Heart left ventricle (tissue), 16 donors: ENCODE measurements around the gene PLB1. TPM values are rescaled to one million over a fixed set of nuclear protein-coding genes. Genes with fewer than 3 reads are reported as not detected.

Source experiments
- ATAC-seq, 4 donors: fragments of 200-7000 bp; cut with Tn5 transposase; one replicate each; pipeline ENCODE4 v1.9.1; 2020 to 2022; ENCODE audit warnings: moderate library complexity in 4 of 4, mild to moderate bottlenecking in 3 of 4, moderate number of reproducible peaks in 1 of 4
- DNase-seq, 5 donors: peaks; one replicate each; pipeline ENCODE4 v3.0.0-alpha.2; 2020
- H3K27ac ChIP-seq, 12 donors: fragments of 200-600 bp; sonication (generic) in 4 of 12; one replicate each; pipeline versions ENCODE4 v1.5.0 to v1.8.0; 2016 to 2022; ENCODE audit warnings: mild to moderate bottlenecking in 2 of 12
- H3K27me3 ChIP-seq, 9 donors: fragments of 200-600 bp; sonication (generic) in 2 of 9; one replicate each; pipeline versions ENCODE4 v1.5.1 to v1.8.0; 2016 to 2022; ENCODE audit warnings: mild to moderate bottlenecking in 3 of 9
- H3K36me3 ChIP-seq, 9 donors: fragments of 200-600 bp; sonication (generic) in 2 of 9; one replicate each; pipeline versions ENCODE4 v1.5.0 to v1.8.0; 2018 to 2022; ENCODE audit warnings: mild to moderate bottlenecking in 2 of 9
- H3K4me1 ChIP-seq, 12 donors: fragments of 200-600 bp; sonication (generic) in 4 of 12; one replicate each; pipeline versions ENCODE4 v1.5.0 to v1.8.0; 2016 to 2022; ENCODE audit warnings: mild to moderate bottlenecking in 3 of 12
- H3K4me3 ChIP-seq, 12 donors: fragments of 200-600 bp; sonication (generic) in 4 of 12; one replicate each; pipeline versions ENCODE4 v1.5.0 to v1.8.0; 2017 to 2022; ENCODE audit warnings: mild to moderate bottlenecking in 9 of 12, moderate library complexity in 4 of 12
- H3K9me3 ChIP-seq, 12 donors: fragments of 200-600 bp; sonication (generic) in 4 of 12; one replicate each; pipeline versions ENCODE4 v1.5.0 to v1.8.0; 2016 to 2022; ENCODE audit warnings: mild to moderate bottlenecking in 1 of 12
- CTCF ChIP-seq, 12 donors: fragments of 200-600 bp; sonication (generic) in 4 of 12; IDR thresholded peaks; one replicate each; pipeline versions ENCODE4 v1.5.0 to v1.8.0; 2018 to 2022; ENCODE audit warnings: antibody characterized with exemption in 12 of 12, mild to moderate bottlenecking in 5 of 12
- POLR2A ChIP-seq, 2 donors: fragments of 450-650 bp; IDR thresholded peaks; one replicate each; pipeline ENCODE4 v1.6.1; 2017; ENCODE audit warnings: antibody characterized with exemption in 2 of 2, mild to moderate bottlenecking in 2 of 2, moderate library complexity in 2 of 2
- WGBS, 4 donors: extraction: QIAGEN DNeasy Blood & Tissue Kit in 2 of 4; methylation state at CpG; one replicate each; pipeline versions ENCODE4 v1.1.5 to v1.1.7; 2013 to 2018; 5-methylcytosine and 5-hydroxymethylcytosine counted together
- intact Hi-C, 10 donors: fragments of 100-400 bp; cut with DNase I; formaldehyde crosslinking; loops; one replicate each; pipeline versions ENCODE4 v1.11.1 to v1.14.2; 2022
- polyA plus RNA-seq, 2 donors: library from polyadenylated mRNA; stranded (reverse); fragments of 200-250 nt; gene quantifications; one replicate each; pipeline ENCODE4 v1.2.3, GENCODE V29; 2013
- total RNA-seq, 9 donors: library from RNA; depleted of rRNA in 2 of 9; stranded (reverse); fragments of >200 nt in 2 of 9; fragmentation: NEBNext Ultra II Directional in 3 of 9; extraction: Animal tissue kit (Norgen Biotek cat#: 25700) in 3 of 9; gene quantifications; one replicate each; pipeline versions ENCODE4 v1.1.0 to v1.2.4, GENCODE V29; 2016 to 2023
- donor health status: ischemic (EF 13 %, LVEDD 7.1; RV severe dilation, severe dysfunction).
- donor health status: healthy with polysubstance abuse.
- donor health status: DM: no; HTN: yes; CAD: no.
- donor health status: DM: no; HTN: no; CAD: no.
- donor health status: ischemic (EF 25% LVEDD 6.9; RV normal size, moderate dysfunction).
- donor health status: ischemic (EF 25% LVEDD 5.7; RV mildly dilated, moderate dysfunction).
- donor health status: healthy.
- donor health status: DM: yes; HTN: yes; CAD: no.
- donor health status: ischemic (EF 35%, LVEDD 5.7; RV mildly dilated, moderate dysfunction).
- donor health status: nonischemic (EF 11% LVEDD 7.7; RV severe dilation, severe dysfunction).
- donor health status: DM: yes; HTN: yes; CAD: no.
- donor health status: PGD.
- donor health status: ischemic (EF 29% LVEDD 5.4; RV normal size, mild dysfunction).
- donor health status: nonischemic (EF 23%, LVEDD 6.1; RV moderate dilation, normal function).

PLB1 gene
- total and polyA plus RNA-seq, 11 donors: 0.35 to 5.5 (median 1.3) TPM

- Histone ChIP-seq H3K9me3 (no peaks in the 10 kb centered on the region), H3K4me1 (peaks cover 0 to 37% (median 22%) of the 10 kb centered on the region in 12 donors), H3K4me3 (no peak overlapping the region), H3K36me3 (no peaks in the 10 kb centered on the region), H3K27ac (no peak overlapping the region), H3K27me3 (no peaks in the 10 kb centered on the region)
- DNase-seq: no peak
- whole genome bisulfite sequencing, 4 donors: 90 to 100% (median 94%) methylated on average over 3 of the region's 3 CpGs
- intact Hi-C loops: loop anchor here in 3 of 10 donors (5.0 to 10.0 kb wide), 3 partner anchors 90 to 220 kb away; partner anchors contain the start of gene SPDYA (in 1 of the 3)
- ATAC-seq: no peak
- TF ChIP-seq CTCF (IDR thresholded peaks at IDR 0.05) (no peak), POLR2A (IDR thresholded peaks at IDR 0.05) (no peak)
Measured at GRCh38 chr2:28592481-28592880, 96.6 kb downstream of the PLB1 start.

GRCh38 chr2:28593160-28593755, 97.4 kb downstream of the PLB1 start:
- intact Hi-C loops: loop anchor here in 3 of 10 donors (5.0 to 10.0 kb wide), 3 partner anchors 89 to 219 kb away; partner anchors contain the start of gene SPDYA (in 1 of the 3)
- H3K27ac ChIP-seq: peak overlapping the region in 1 of 12 donors; percentile 92

GRCh38 chr2:28594000-28594331, 98.1 kb downstream of the PLB1 start:
- no peak for DNase-seq
- no peak for ATAC-seq
- H3K27ac ChIP-seq: peak overlapping the region in 11 of 12 donors; percentile 85 to 93 (median 89)
- intact Hi-C loops: loop anchor here (1.0 to 10.0 kb wide), 9 partner anchors 27 to 218 kb away; partner anchors contain the start of gene SPDYA (in 1 of the 10)
- no peaks in the 10 kb centered on the region for H3K27me3 ChIP-seq
- peak overlapping the region in 5 of 12 donors; percentile 19 to 36 (median 29) for H3K4me3 ChIP-seq
- H3K4me1 ChIP-seq: peaks cover 0 to 41% (median 18%) of the 10 kb centered on the region in 12 donors
- H3K9me3 ChIP-seq: no peaks in the 10 kb centered on the region
- no peak for TF ChIP-seq POLR2A (IDR thresholded peaks at IDR 0.05)
- no peak for TF ChIP-seq CTCF (IDR thresholded peaks at IDR 0.05)
- 43 to 59% (median 51%) methylated on average over 9 of the region's 9 CpGs for WGBS, 4 donors
- H3K36me3 ChIP-seq: no peaks in the 10 kb centered on the region

More at GRCh38 chr2:28593160-28593755, 97.4 kb downstream of the PLB1 start:
- Histone ChIP-seq H3K9me3 (no peaks in the 10 kb centered on the region), H3K4me3 (no peak overlapping the region), H3K36me3 (no peaks in the 10 kb centered on the region), H3K4me1 (peaks cover 0 to 37% (median 17%) of the 10 kb centered on the region in 12 donors), H3K27me3 (no peaks in the 10 kb centered on the region)
- no peak for TF ChIP-seq POLR2A (IDR thresholded peaks at IDR 0.05)
- TF ChIP-seq CTCF (IDR thresholded peaks at IDR 0.05): no peak
- WGBS, 4 donors: 74 to 84% (median 80%) methylated on average over 11 of the region's 11 CpGs
- no peak for ATAC-seq
- no peak for DNase-seq

- intact Hi-C loops: loop anchor here (1.0 to 10.0 kb wide), 9 partner anchors 28 to 218 kb away; partner anchors contain the start of gene SPDYA (in 1 of the 10)
- no peaks in the 10 kb centered on the region for H3K27me3 ChIP-seq
- no peaks in the 10 kb centered on the region for H3K36me3 ChIP-seq
- H3K27ac ChIP-seq: peak overlapping the region; percentile 75 to 93 (median 88)
- peak overlapping the region in 6 of 12 donors; percentile 19 to 36 (median 27) for H3K4me3 ChIP-seq
- peak; percentile 78 to 92 (median 86) for ATAC-seq
- H3K4me1 ChIP-seq: peaks cover 0 to 42% (median 18%) of the 10 kb centered on the region in 12 donors
- DNase-seq: peak; percentile 85 to 93 (median 90)
- WGBS, 4 donors: 8 to 16% (median 14%) methylated on average over 18 to 20 of the region's 20 CpGs
- no peaks in the 10 kb centered on the region for H3K9me3 ChIP-seq
- TF ChIP-seq CTCF (IDR thresholded peaks at IDR 0.05) (peak; percentile 79 to 92 (median 87)), POLR2A (IDR thresholded peaks at IDR 0.05) (peak in 1 of 2 donors; percentile 33)
Measured at GRCh38 chr2:28594332-28595108, 98.7 kb downstream of the PLB1 start.
